Activated CD4-positive, CD25-positive, alpha-beta regulatory T cell treated with anti-CD3 and anti-CD28 coated beads, Interleukin-2, amount 50 U/mL, for 72 hours (primary cell): ENCODE results near the gene FAM193B.
A peak's percentile ranks its signal among the peaks of the same experiment; 100 is the strongest.
"Not testable (repeated sequence)": the region's sequence is repeated elsewhere in the genome, so short reads cannot be mapped to it uniquely, and the experiment has no call there.

Source experiments
- DNase-seq: peaks from one replicate; pipeline ENCODE4 v3.0.0; 2021

The FAM193B gene

GRCh38 chr5:177535125-177535524 lies 19.2 kb downstream of the FAM193B start:
- no peak for DNase-seq

- not testable (repeated sequence) for DNase-seq
Observed at GRCh38 chr5:177534433-177534832, 19.9 kb downstream of the FAM193B start.

GRCh38 chr5:177531209-177531940 lies 23.0 kb downstream of the FAM193B start:
- no peak for DNase-seq

- no peak for DNase-seq
Observed at GRCh38 chr5:177530638-177531037, 23.7 kb downstream of the FAM193B start.

GRCh38 chr5:177529247-177530203 lies 24.8 kb downstream of the FAM193B start:
- DNase-seq, result no peak

GRCh38 chr5:177528631-177529030 lies 25.7 kb downstream of the FAM193B start:
- no peak for DNase-seq

- no peak for DNase-seq
Observed at GRCh38 chr5:177527595-177527994, 26.8 kb downstream of the FAM193B start.

- DNase-seq, result no peak
Observed at GRCh38 chr5:177526791-177527190, 27.6 kb downstream of the FAM193B start.

GRCh38 chr5:177526191-177526590 lies 28.2 kb downstream of the FAM193B start:
- no peak for DNase-seq

- no peak for DNase-seq
Observed at GRCh38 chr5:177524941-177525655, 29.3 kb downstream of the FAM193B start.

- no peak for DNase-seq
Observed at GRCh38 chr5:177524539-177524900, 29.8 kb downstream of the FAM193B start.

GRCh38 chr5:177523711-177524538 lies 30.4 kb downstream of the FAM193B start:
- no peak for DNase-seq

- DNase-seq, result no peak
Observed at GRCh38 chr5:177520916-177521513, 33.3 kb downstream of the FAM193B start.

- no peak for DNase-seq
Observed at GRCh38 chr5:177520271-177520670, 34.1 kb downstream of the FAM193B start.

- no peak for DNase-seq
Observed at GRCh38 chr5:177519463-177520235, 34.7 kb downstream of the FAM193B start.

- peak; percentile 94 for DNase-seq
Observed at GRCh38 chr5:177516601-177517568, 37.5 kb downstream of the FAM193B start, which contains the start of gene DDX41. Gene DDX41, minus strand, starts transcription at chr5:177516961. Its CDS starts 16 bp downstream, at chr5:177516945.

- no peak for DNase-seq
Observed at GRCh38 chr5:177515580-177515979, 38.8 kb downstream of the FAM193B start.

GRCh38 chr5:177514541-177514940 lies 39.8 kb downstream of the FAM193B start:
- no peak for DNase-seq

GRCh38 chr5:177513500-177513899 lies 40.9 kb downstream of the FAM193B start:
- DNase-seq, result no peak
